AG09319 (cell line): ENCODE data around the gene BSG.

Experiments used
- DNase-seq: peaks from one replicate; pipeline ENCODE4 v3.0.0-alpha.2; 2010; ENCODE audit warnings: low read depth; ENCODE audit errors: extremely low read depth
- CTCF ChIP-seq: IDR thresholded peaks from 2 replicates; pipeline ENCODE4 v1.5.1; 2011; ENCODE audit warnings: low read depth, mild to moderate bottlenecking, inconsistent platforms, low read length, moderate library complexity

Gene BSG

GRCh38 chr19:572140-572742, at the start of gene BSG:
Gene BSG, plus strand, starts transcription at chr19:572596. Its CDS starts 39 bp downstream, at chr19:572635.
- TF ChIP-seq CTCF = no peak
- peak; percentile 93 for DNase-seq

DNA sequence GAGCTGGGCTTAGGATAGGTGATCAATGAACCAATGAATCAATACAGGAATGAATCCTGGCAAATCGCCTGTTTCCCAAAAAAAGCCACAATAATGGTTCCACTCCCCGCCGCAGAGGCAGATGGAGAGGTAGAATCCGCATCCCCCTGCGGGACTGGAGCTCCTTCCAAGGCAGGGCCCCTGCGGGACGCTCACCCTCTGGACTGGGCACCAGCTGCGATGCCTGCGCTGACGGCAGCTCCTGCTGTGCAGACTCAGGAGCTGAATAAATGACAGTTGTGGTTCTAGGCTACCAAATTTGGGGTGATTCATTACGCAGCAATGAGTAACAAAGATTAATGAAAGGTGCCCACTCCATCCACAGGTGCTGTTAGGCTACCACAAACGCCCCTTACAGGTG, 49.7 kb upstream of the BSG start:
- no peak for TF ChIP-seq CTCF
- no peak for DNase-seq

DNA sequence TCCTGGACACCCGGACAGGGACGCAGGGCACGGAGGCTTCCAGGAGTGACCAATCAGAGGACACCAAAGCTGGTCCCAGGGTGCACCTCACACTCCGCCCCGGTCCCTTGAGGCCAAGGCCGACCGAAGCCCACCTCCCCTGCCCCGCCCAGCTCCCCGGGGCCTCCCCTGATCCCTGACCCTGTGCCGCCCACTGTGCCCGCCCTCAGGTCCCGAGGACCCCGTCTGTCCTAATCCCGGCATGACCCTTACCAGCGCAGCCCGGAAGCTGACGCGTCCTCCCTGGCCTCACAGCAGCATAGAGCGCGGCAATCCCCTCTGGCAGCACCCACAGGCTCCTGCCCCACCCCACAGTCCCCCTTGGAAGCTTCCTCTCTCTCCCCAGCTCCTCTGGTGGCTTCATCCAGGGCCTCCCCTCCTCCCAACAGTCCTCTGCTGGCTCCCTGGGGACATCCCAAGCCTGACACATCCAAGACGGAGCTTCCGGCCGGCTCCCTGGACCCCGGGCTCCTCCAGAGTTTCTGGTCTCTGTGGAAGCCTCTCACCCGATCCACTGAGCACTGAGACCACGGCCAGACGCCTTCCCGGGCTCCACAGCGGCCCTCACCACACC, 48.2 kb upstream of the BSG start:
- TF ChIP-seq CTCF = no peak
- no peak for DNase-seq

GRCh38 chr19:525029-525428, 47.4 kb upstream of the BSG start:
- DNase-seq = no peak
- TF ChIP-seq CTCF = no peak

GRCh38 chr19:525857-526419, 46.5 kb upstream of the BSG start:
- DNase-seq = no peak
- no peak for TF ChIP-seq CTCF

DNA sequence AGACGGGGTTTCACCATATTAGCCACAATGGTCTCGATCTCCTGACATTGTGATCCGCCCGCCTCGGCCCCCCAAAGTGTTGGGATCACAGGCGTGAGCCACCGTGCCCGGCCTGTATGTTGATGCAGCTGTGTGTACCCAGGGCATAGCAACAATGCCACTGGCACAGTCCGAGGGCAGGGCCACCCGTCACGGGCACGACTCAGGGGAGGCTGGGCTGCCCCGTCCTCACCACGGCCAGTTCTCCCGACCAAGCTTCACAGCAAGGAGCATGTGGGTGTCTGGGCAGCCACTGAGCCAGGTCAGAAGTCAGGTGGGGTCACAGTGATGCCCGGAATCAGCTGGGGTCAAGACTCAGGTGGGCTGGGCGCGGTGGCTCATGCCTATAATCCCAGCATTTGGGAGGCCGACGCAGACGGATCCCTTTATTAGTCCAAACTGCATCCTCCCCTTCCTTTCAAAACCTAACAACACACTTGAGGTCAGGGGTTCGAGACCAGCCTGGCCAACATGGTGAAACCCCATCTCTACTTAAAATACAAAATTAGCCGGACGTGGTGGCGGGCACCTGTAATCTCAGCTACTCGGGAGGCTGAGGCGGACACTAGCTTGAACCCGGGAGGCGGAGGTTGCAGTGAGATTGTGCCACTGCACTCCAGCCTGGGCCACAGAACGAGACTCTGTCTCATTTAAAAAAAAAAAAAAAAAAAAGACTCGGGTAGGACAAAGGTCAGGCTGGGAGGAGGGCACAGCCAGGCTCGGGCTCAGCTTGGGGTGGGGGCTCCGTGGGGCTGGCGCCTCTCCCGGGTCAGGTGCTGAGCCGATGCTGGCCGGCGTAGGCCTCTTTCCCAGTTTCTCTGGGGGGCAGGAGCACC, 42.0 kb upstream of the BSG start:
- TF ChIP-seq CTCF = no peak
- DNase-seq = no peak
